HepG2 (cell line): ENCODE measurements around the gene XRCC5. TPM values are rescaled to one million over a fixed set of nuclear protein-coding genes. Genes with fewer than 3 reads are reported as not detected.

Experiments used
- ATAC-seq: fragments of 200-7000 bp; cut with Tn5 transposase; 3 replicates; pipeline ENCODE4 v1.9.1; 2020; ENCODE audit warnings: mild to moderate bottlenecking, moderate library complexity
- BruUV-seq: library from RNA; stranded (reverse); fragments of 400-500 nt; replicated peaks from 2 replicates; lab custom pipeline; 2021; lab: Mats Ljungman, UMichigan
- CTCF ChIA-PET: fragments of 300-600 bp; formaldehyde crosslinking; extraction: SDS; loops from one replicate; lab custom pipeline; 2021; ENCODE audit warnings: low total read pairs, inconsistent platforms, low intra/inter-chr PET ratio; lab: Yijun Ruan, JAX
- POLR2A ChIA-PET: fragments of 350-600 bp; sonication (Branson Sonifier 250); formaldehyde crosslinking; loops from one replicate; lab custom pipeline; 2020; ENCODE audit warnings: antibody characterized with exemption, inconsistent platforms; lab: Yijun Ruan, JAX
- DNase-seq: peaks from one replicate; pipeline ENCODE4 v3.0.0-alpha.2; 2015; ENCODE audit warnings: low spot score
- FAIRE-seq: peaks from 3 replicates; lab custom pipeline; 2011; peaks lifted over from hg19 to GRCh38; lab: Jason Lieb, UNC
- H2AFZ ChIP-seq: one replicate; pipeline ENCODE4 v1.6.1; 2011; ENCODE audit warnings: low read length, inconsistent platforms
- H3K27ac ChIP-seq: fragments of 300-600 bp; 3 replicates; pipeline ENCODE4 v1.8.0; 2011; ENCODE audit warnings: mixed run types, mild to moderate bottlenecking, mixed read lengths, low read length, inconsistent platforms; ENCODE audit not compliant: insufficient read depth; ENCODE audit errors: extremely low read length
- H3K27me3 ChIP-seq, 2 experiments: fragments of 200-600 bp in 1 of 2; 2 replicates in 1 of 2; 3 replicates in 1 of 2; pipeline versions ENCODE4 v1.6.0 to v1.8.0; 2011; ENCODE audit warnings: low read length in 2 of 2, mild to moderate bottlenecking in 2 of 2, moderate library complexity in 2 of 2, inconsistent platforms in 1 of 2; ENCODE audit not compliant: insufficient read depth in 2 of 2, control insufficient read depth in 1 of 2
- H3K36me3 ChIP-seq, 2 experiments: fragments of 200-600 bp in 1 of 2; replicated peaks in 1 of 2; 2 replicates in 1 of 2; 3 replicates in 1 of 2; pipeline versions ENCODE4 v1.5.1 to v1.8.0; 2011; ENCODE audit warnings: low read length in 2 of 2, inconsistent platforms in 1 of 2; ENCODE audit not compliant: insufficient read depth in 2 of 2, control insufficient read depth in 1 of 2
- H3K4me1 ChIP-seq: 2 replicates; pipeline ENCODE4 v1.5.1; 2012; ENCODE audit warnings: low read length, inconsistent platforms; ENCODE audit not compliant: insufficient read depth
- H3K4me2 ChIP-seq: 2 replicates; pipeline ENCODE4 v1.6.0; 2011; ENCODE audit warnings: low read depth, low read length, inconsistent platforms
- H3K4me3 ChIP-seq, 3 experiments: fragments of 200-600 bp in 1 of 3; sonication (generic), shearing (Covaris generic) in 1 of 3; replicated peaks in 1 of 3; 2 replicates each; pipeline ENCODE4 v1.5.1; 2011 to 2016; ENCODE audit warnings: low read length in 3 of 3, inconsistent platforms in 2 of 3, low read depth in 2 of 3, mild to moderate bottlenecking in 2 of 3, control low read depth in 1 of 3, mixed read lengths in 1 of 3; ENCODE audit not compliant: insufficient read depth in 1 of 3
- H3K79me2 ChIP-seq: one replicate; pipeline ENCODE4 v1.6.1; 2011; ENCODE audit warnings: low read length, inconsistent platforms; ENCODE audit not compliant: insufficient read depth
- H3K9ac ChIP-seq: 2 replicates; pipeline ENCODE4 v1.6.0; 2011; ENCODE audit warnings: mild to moderate bottlenecking, low read depth, low read length, inconsistent platforms; ENCODE audit not compliant: insufficient read depth
- H3K9me3 ChIP-seq: 2 replicates; pipeline ENCODE4 v1.5.1; 2012; ENCODE audit warnings: mild to moderate bottlenecking, low read length
- H4K20me1 ChIP-seq: 2 replicates; pipeline ENCODE4 v1.6.0; 2011; ENCODE audit warnings: inconsistent platforms, mild to moderate bottlenecking, low read length, moderate library complexity; ENCODE audit not compliant: insufficient read depth
- CEBPB ChIP-seq: IDR thresholded peaks from 2 replicates; pipeline ENCODE4 v1.6.1; 2011; ENCODE audit warnings: low read depth, low read length, improper control_type of control experiment, borderline replicate concordance
- DMAP1 ChIP-seq: IDR thresholded peaks from 2 replicates; pipeline ENCODE4 v1.6.1; 2016
- FOSL2 ChIP-seq: sonication (generic); formaldehyde crosslinking; IDR thresholded peaks from 2 replicates; pipeline ENCODE4 v1.4.0; 2020; ENCODE audit warnings: missing genetic modification reagents
- HMGXB3 ChIP-seq: sonication (generic); formaldehyde crosslinking; IDR thresholded peaks from 2 replicates; pipeline ENCODE4 v1.4.0; 2020; ENCODE audit warnings: missing genetic modification reagents, borderline replicate concordance
- IRF2 ChIP-seq: IDR thresholded peaks from 2 replicates; pipeline ENCODE4 v1.6.1; 2018; ENCODE audit warnings: missing genetic modification reagents, missing compliant biosample characterization
- KDM1A ChIP-seq: IDR thresholded peaks from 2 replicates; pipeline ENCODE4 v1.6.1; 2016; ENCODE audit warnings: missing compliant biosample characterization
- MAFK ChIP-seq, 2 experiments: IDR thresholded peaks in 1 of 2; conservative IDR thresholded peaks in 1 of 2; 2 replicates each; pipeline ENCODE4 v1.6.1; 2011; ENCODE audit warnings: improper control_type of control experiment in 2 of 2, low read length in 2 of 2
- MEIS1 ChIP-seq: sonication (generic); formaldehyde crosslinking; IDR thresholded peaks from 2 replicates; pipeline ENCODE4 v1.9.0; 2021; ENCODE audit warnings: mild to moderate bottlenecking, missing genetic modification reagents, moderate library complexity, borderline replicate concordance
- RAD51 ChIP-seq: fragments of 450-650 bp; IDR thresholded peaks from 2 replicates; pipeline ENCODE4 v1.6.1; 2016; ENCODE audit warnings: borderline replicate concordance
- RCOR2 ChIP-seq: IDR thresholded peaks from 2 replicates; pipeline ENCODE4 v1.6.1; 2016; ENCODE audit warnings: missing biosample characterization, missing genetic modification reagents
- STAT5B ChIP-seq: sonication (generic); formaldehyde crosslinking; IDR thresholded peaks from 2 replicates; pipeline ENCODE4 v1.4.0; 2020; ENCODE audit warnings: missing genetic modification reagents
- THAP11 ChIP-seq: IDR thresholded peaks from 2 replicates; pipeline ENCODE4 v1.6.1; 2016; ENCODE audit warnings: missing biosample characterization, missing genetic modification reagents
- THRA ChIP-seq: sonication (generic); formaldehyde crosslinking; IDR thresholded peaks from 2 replicates; pipeline ENCODE4 v1.4.0; 2020; ENCODE audit warnings: missing genetic modification reagents, borderline replicate concordance
- ZBTB42 ChIP-seq: sonication (generic); formaldehyde crosslinking; IDR thresholded peaks from 2 replicates; pipeline ENCODE4 v1.5.0; 2020; ENCODE audit warnings: mild to moderate bottlenecking, missing genetic modification reagents
- ZFAT ChIP-seq: sonication (generic); formaldehyde crosslinking; conservative IDR thresholded peaks from 2 replicates; pipeline ENCODE4 v1.8.1; 2023; ENCODE audit warnings: missing genetic modification reagents, inconsistent platforms
- ZNF232 ChIP-seq: sonication (generic); formaldehyde crosslinking; IDR thresholded peaks from 2 replicates; pipeline ENCODE4 v1.4.0; 2020; ENCODE audit warnings: missing genetic modification reagents, borderline replicate concordance
- ZNF451 ChIP-seq: sonication (generic); formaldehyde crosslinking; IDR thresholded peaks from 2 replicates; pipeline ENCODE4 v1.5.0; 2020; ENCODE audit warnings: mild to moderate bottlenecking, missing genetic modification reagents
- ZNF883 ChIP-seq: sonication (generic); formaldehyde crosslinking; IDR thresholded peaks from 2 replicates; pipeline ENCODE4 v1.5.1; 2020; ENCODE audit warnings: mild to moderate bottlenecking, missing genetic modification reagents; ENCODE audit errors: not compliant biosample characterization
- ZSCAN9 ChIP-seq: IDR thresholded peaks from 2 replicates; pipeline ENCODE4 v1.6.1; 2016; ENCODE audit warnings: borderline replicate concordance
- WGBS: methylation state at CpG from one replicate; pipeline ENCODE4 v1.1.6; 2017; ENCODE audit warnings: low lambda C conversion rate; 5-methylcytosine and 5-hydroxymethylcytosine counted together
- in situ Hi-C: cut with HindIII; loops from 2 replicates; pipeline ENCODE4 v1.10.0; 2017; ENCODE audit warnings: low pct_unique_long_range_greater_than_20kb; ENCODE audit not compliant: extremely low pct_ligation_motif_present
- intact Hi-C: fragments of 100-400 bp; cut with micrococcal nuclease; formaldehyde crosslinking; loops from one replicate; pipeline ENCODE4 v1.10.0; 2022; ENCODE audit not compliant: unreplicated experiment
- polyA plus RNA-seq, 8 experiments: library from polyadenylated mRNA; depleted of rRNA in 3 of 8; stranded (reverse) in 7 of 8; unstranded in 1 of 8; fragments of >200 nt; fragmentation: Illumina TruSeq in 4 of 8; extraction: Trizol in 4 of 8; gene quantifications; 2 replicates each; pipeline versions ENCODE4 v1.2.1 to v1.2.3, GENCODE V29; 2011 to 2016; ENCODE audit warnings: low read depth in 4 of 8, missing spikeins in 1 of 8, mixed read lengths in 1 of 8; ENCODE audit not compliant: insufficient read depth in 1 of 8
- total RNA-seq, 5 experiments: library from RNA; depleted of rRNA; stranded (reverse); fragments of >200 nt; fragmentation: Illumina TruSeq; extraction: Trizol; gene quantifications; 2 replicates each; pipeline ENCODE4 v1.2.3, GENCODE V29; 2016; ENCODE audit warnings: low read depth in 1 of 5
- TF ChIP-seq, protein P1 (sequence below): IDR thresholded peaks from 2 replicates; pipeline ENCODE4 v1.6.1; 2012; ENCODE audit warnings: inconsistent platforms

The XRCC5 gene
- total and polyA plus RNA-seq, 2 of the 13 experiments (the other 11 are each of a cell fraction or from before 2014, with no cell fraction given) = 264 to 454 TPM

DNA sequence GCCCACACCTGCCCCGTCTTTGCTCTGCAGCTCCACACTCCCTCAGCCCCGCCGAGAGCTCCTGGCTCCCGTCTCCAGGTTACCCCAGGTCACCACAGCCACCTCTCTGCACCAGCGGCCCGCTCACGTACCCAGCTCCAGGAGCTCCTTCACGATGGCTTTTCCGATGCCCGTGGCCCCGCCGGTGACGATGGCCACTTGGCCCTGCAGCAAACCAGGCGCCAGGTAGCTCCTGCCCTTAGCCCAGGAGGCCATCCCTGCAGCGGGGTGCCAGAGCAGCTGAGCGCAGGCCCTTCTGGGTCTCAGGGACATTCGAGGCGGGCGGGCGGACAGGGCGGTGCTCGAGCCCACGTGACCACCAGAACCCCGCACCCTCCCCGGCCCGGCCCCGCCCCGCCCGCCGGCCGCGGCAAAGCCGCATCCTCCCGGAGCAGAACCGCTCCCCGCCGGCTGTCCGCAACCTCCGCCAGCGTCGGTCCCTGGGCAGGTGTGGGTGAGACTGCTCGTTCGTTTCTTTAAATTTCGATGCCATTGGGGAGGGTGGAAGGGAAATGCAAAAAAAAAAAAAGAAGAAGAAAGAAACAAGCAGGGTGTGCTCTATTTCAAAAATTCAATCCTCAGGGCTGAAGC is 27.5 kb upstream of the XRCC5 start, which contains the start of the genes PECR and TMEM169:
PECR (minus strand) TSS at position 323 of the 630 bp plus-strand sequence; CDS start at position 255, 68 bp downstream.
TMEM169 (plus strand) TSS at position 433 of the 630 bp plus-strand sequence. CDS start 14,045 bp downstream, outside the sequence.
- peak within 1 kb of the TSS; percentile 88 for H3K27ac ChIP-seq
- peak; percentile 81 for DNase-seq
- under 1% methylated on average over 40 of the region's 44 CpGs for WGBS
- TF ChIP-seq STAT5B (CRISPR knock-in tag) (peak; percentile 71; the same call in 1 of the 2 replicates), HMGXB3 (CRISPR knock-in tag) (no peak; the same call in 1 of the 2 replicates), FOSL2 (peak; percentile 51), ZNF883 (peak; percentile 95), RAD51 (peak; percentile 74; the same call in 1 of the 2 replicates), DMAP1 (CRISPR knock-in tag) (peak; percentile 92), IRF2 (CRISPR knock-in tag) (peak; percentile 88), CEBPB (no peak), ZFAT (CRISPR knock-in tag) (no peak), RCOR2 (CRISPR knock-in tag) (no peak; the same call in 1 of the 2 replicates), ZBTB42 (CRISPR knock-in tag) (peak; percentile 97), ZNF232 (CRISPR knock-in tag) (peak; percentile 88; the same call in 1 of the 2 replicates), MEIS1 (CRISPR knock-in tag) (peak; percentile 34; the same call in 1 of the 2 replicates), THRA (CRISPR knock-in tag) (peak; percentile 98), ZNF451 (CRISPR knock-in tag) (peak; percentile 95), KDM1A (CRISPR knock-in tag) (peak; percentile 12; the same call in 1 of the 2 replicates), MAFK (conservative IDR thresholded peaks at IDR 0.05 in 1 of 2, IDR thresholded peaks at IDR 0.05 in 1 of 2; ENCODE audit: low read length in 2 of 2) (no peak), THAP11 (CRISPR knock-in tag) (peak; percentile 65), ZSCAN9 (CRISPR knock-in tag) (peak; percentile 45; the same call in 1 of the 2 replicates)
- TF ChIP-seq, protein P1, sequence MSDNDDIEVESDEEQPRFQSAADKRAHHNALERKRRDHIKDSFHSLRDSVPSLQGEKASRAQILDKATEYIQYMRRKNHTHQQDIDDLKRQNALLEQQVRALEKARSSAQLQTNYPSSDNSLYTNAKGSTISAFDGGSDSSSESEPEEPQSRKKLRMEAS = peak; percentile 92

More for the DNA sequence above, 27.5 kb upstream of the XRCC5 start, which contains the start of the genes PECR and TMEM169:
- Histone ChIP-seq H3K27me3 (no peaks in the 10 kb centered on the region; a peak in 2 of 5 replicates), H3K4me2 (peak within 1 kb of the TSS; percentile 97), H3K9ac (peak within 1 kb of the TSS; percentile 92), H4K20me1 (no peaks in the 10 kb centered on the region), H3K9me3 (no peaks in the 10 kb centered on the region), H3K36me3 (no peaks in the 10 kb centered on the region), H3K79me2 (peaks cover 45% of the 10 kb centered on the region), H2AFZ (no peak within 1 kb of the TSS), H3K4me3 (peak within 1 kb of the TSS; percentile 85 to 100 (median 99)), H3K4me1 (peaks cover 83% of the 10 kb centered on the region)
- in situ Hi-C loops (no loop called here), intact Hi-C loops (no loop called here)
- BruUV-seq = no TSS peak
- POLR2A ChIA-PET = interaction anchor here (0.9 to 5.3 kb wide), 13 partner anchors 11 to 41 kb away, joined by 3 to 131 read pairs (median 6); partner anchors contain the start of gene XRCC5
- no peak for FAIRE-seq
- peak; percentile 93 for ATAC-seq
- CTCF ChIA-PET = interaction anchor here (1.1 kb wide), 1 partner anchor 34 kb away, joined by 3 read pairs; no protein-coding TSS in a partner anchor
